Measurements from ENCODE around the gene PCDHGB7.
"Not testable (repeated sequence)": the region's sequence is repeated elsewhere in the genome, so short reads cannot be mapped to it uniquely, and the experiment has no call there.

PCDHGB7 gene

GRCh38 chr5:141421489-141421855 is 4.0 kb downstream of the PCDHGB7 start:
- DNase-seq (ENCODE audit: low read depth) = no peak
- H3K4me3 ChIP-seq (ENCODE audit: control insufficient read depth, low read depth, low read length) = peak overlapping the region; percentile 20; the same call in 1 of the 2 replicates
- no peak for TF ChIP-seq CTCF (IDR thresholded peaks at IDR 0.05; ENCODE audit: control insufficient read depth, insufficient read depth, low read depth, low read length, missing control alignments)

GRCh38 chr5:141422742-141423291 is 5.3 kb downstream of the PCDHGB7 start:
- TF ChIP-seq CTCF (IDR thresholded peaks at IDR 0.05; ENCODE audit: control insufficient read depth, insufficient read depth, low read depth, low read length, missing control alignments) = no peak
- DNase-seq (ENCODE audit: low read depth) = no peak

GRCh38 chr5:141427783-141428426 is 10.4 kb downstream of the PCDHGB7 start:
- no peak for TF ChIP-seq CTCF (IDR thresholded peaks at IDR 0.05; ENCODE audit: control insufficient read depth, insufficient read depth, low read depth, low read length, missing control alignments)
- H3K4me3 ChIP-seq (ENCODE audit: control insufficient read depth, low read depth, low read length) = no peak overlapping the region
- DNase-seq (ENCODE audit: low read depth) = no peak

More at GRCh38 chr5:141422742-141423291, 5.3 kb downstream of the PCDHGB7 start:
- H3K4me3 ChIP-seq (ENCODE audit: control insufficient read depth, low read depth, low read length) = no peak overlapping the region

GRCh38 chr5:141430332-141431113 is 13.0 kb downstream of the PCDHGB7 start, which contains the start of gene PCDHGA12:
TSS of gene PCDHGA12 (plus strand) at chr5:141430507. CDS start at chr5:141430760, 253 bp downstream.
- peak; percentile 73 for TF ChIP-seq CTCF (IDR thresholded peaks at IDR 0.05; ENCODE audit: control insufficient read depth, insufficient read depth, low read depth, low read length, missing control alignments)
- H3K4me3 ChIP-seq (ENCODE audit: control insufficient read depth, low read depth, low read length) = peak within 1 kb of the TSS; percentile 56
- peak; percentile 90 for DNase-seq (ENCODE audit: low read depth)

GRCh38 chr5:141431286-141431685 is 13.8 kb downstream of the PCDHGB7 start:
- peak overlapping the region; percentile 56 for H3K4me3 ChIP-seq (ENCODE audit: control insufficient read depth, low read depth, low read length)
- DNase-seq (ENCODE audit: low read depth) = no peak
- TF ChIP-seq CTCF (IDR thresholded peaks at IDR 0.05; ENCODE audit: control insufficient read depth, insufficient read depth, low read depth, low read length, missing control alignments) = no peak

- not testable (repeated sequence) for H3K4me3 ChIP-seq (ENCODE audit: control insufficient read depth, low read depth, low read length); DNase-seq (ENCODE audit: low read depth)
These were observed 14.8 kb downstream of the PCDHGB7 start for GRCh38 chr5:141432308-141432707.

- H3K4me3 ChIP-seq (ENCODE audit: control insufficient read depth, low read depth, low read length); DNase-seq (ENCODE audit: low read depth): not testable (repeated sequence)
These were observed 15.2 kb downstream of the PCDHGB7 start for GRCh38 chr5:141432726-141433125.

All from AG09309 (cell line).